T follicular helper cell (primary cell): ENCODE measurements around the gene ARHGAP32.

ENCODE experiments used
- DNase-seq: peaks from one replicate; pipeline ENCODE4 v3.0.0-alpha.2; 2020; ENCODE audit warnings: low read depth
- total RNA-seq, 2 experiments: gene quantifications; one replicate each; lab custom pipeline; 2026; lab: John Stamatoyannopoulos, UW

The ARHGAP32 gene
- 4.9 to 9.8 reads per million in 2 experiments for total RNA-seq

DNA sequence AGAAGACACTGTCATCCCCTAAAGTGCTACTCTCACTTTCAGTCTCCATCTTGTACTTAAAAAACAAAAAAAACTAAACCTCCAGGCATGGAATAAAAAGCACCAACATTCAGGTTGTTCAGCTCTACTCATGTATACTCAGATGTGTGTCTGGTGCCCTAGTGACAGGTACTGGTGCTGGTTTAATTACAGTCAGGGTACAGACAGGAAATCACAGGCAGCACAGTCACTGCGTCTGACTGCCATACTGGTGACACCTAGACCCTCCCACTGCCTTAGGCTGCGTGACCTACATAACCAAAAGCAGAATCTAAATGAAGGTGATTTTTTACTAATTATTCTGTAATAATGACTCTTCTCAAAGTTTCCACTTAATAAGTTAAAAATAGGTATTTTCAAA, at the start of gene ARHGAP32:
Gene ARHGAP32 (minus strand): TSS at position 176 of the 400 bp plus-strand sequence. CDS start 127 bp downstream, at position 49.
- no peak for DNase-seq

DNA sequence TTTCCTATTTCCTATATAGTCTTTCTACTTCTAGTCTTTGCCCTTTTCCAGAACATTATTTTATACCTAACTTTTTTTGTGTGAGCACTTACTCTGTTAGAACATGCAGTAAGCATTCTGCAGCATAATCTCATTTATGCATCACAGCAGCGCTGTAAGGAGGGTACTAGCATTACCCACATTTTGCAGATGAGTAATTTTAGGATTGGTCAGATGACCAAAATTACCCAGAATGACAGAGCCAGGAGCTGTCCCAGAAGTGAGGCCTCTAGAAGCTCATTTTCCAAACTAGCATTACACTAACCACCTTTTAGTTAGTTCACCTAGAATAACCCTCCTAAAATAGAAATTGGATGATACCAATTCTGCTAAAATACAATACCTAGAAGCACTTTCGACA, 47.1 kb upstream of the ARHGAP32 start:
- DNase-seq, result no peak

DNA sequence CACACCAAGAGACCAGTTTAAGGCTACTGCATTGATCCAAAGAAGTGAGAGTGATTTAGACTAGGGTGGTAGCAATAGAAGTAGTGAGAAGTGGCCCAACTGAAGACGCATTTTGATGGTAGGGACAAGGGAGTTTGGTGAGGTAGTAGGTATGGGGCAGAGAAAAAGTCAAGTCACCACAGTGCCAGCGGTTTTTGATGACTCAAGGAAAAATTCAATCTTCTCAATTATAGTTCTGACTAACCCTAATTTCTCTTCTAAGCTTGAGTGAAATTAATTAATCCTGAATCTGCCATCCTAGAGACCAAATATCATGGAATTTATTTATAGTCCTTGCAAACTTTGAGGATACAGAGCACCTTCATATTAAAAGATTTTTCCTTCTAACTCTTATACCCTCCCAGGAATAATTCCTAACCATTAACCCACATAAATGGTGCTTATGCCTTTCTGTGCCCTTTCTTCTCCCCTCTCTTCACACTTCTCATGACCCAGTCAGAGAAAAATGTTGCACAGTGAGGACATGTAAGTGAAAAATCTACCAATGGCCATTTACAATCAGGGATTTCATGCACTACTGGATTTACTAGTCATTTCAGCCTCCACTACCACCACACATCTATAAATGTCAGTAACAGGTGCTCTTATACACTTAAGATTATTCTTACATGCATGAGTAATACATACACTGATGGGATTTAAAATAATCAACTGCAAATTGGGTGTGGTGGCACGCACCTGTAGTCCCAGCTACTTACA, 45.9 kb upstream of the ARHGAP32 start:
- DNase-seq, result no peak

DNA sequence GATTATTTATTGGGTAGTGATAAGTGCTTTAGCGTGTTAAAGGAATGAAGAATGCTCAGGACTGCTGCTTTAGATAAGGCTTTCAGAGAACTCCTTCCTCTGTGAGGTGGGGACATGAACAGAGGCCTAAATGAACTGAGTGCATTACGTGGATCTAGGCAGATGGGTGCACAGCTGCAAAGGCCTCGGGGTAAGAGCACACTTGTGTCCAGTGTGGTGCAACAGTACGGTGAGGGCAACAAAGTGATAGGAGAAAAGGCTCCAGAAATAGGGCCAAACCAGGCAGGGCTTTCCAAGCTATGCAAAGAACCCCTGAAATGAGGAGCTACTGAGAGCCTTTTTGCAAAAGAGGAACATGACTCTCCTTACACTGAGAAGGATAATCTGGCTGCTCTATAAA, 45.3 kb upstream of the ARHGAP32 start:
- DNase-seq, result no peak

DNA sequence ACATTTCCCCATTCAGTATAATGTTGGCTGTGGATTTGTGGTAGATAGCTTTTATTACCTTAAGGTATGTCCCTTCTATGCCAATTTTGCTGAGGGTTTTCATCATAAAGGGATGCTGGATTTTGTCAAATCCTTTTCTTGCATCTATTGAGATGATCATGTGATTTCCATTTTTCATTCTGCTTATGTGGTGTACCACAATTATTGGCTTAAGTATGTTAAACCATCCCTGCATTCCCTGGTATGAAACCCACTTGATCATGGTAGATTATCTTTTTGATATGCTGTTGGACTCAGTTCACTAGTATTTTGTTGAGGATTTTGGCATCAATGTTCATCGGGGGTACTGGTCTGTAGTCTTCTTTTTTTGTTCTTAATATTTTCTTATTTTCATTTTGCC, 44.7 kb upstream of the ARHGAP32 start:
- DNase-seq, result no peak

DNA sequence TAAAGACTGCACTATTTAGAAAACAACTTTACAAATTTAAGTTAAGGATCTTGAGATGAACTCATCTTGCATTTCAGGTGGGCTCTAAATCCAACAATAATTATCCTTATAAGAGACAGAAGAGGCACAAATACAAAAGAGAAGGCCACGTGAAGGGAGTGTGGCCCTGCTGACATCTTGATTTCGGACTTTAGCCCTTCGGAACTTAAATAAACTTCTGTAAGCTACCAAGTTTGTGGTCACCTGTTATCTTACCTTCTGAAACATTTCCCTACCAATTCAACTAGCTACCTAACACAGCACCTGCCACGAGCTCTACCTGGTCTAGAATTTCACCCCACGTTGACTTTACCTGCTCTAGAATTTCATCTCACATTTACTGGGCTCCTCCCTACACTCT, 42.9 kb upstream of the ARHGAP32 start:
- DNase-seq, result no peak

DNA sequence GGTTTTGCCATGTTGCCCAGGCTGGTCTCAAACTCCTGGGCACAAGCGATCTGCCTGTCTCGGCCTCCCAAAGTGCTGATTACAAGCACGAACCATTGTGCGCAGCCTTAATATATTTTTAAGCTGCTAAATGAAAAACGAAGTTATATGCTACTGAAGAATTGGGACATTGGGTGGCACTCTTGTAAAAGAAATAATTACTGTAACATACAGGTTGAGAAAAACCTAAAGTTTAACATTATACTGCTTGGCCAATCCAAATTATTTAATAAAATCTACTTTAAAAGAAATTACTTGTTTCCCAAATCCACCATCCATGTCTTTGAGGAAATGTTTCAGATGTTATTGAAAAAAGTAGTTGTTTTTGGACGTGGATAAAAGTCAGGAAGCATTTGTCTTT, 37.9 kb upstream of the ARHGAP32 start:
- no peak for DNase-seq

DNA sequence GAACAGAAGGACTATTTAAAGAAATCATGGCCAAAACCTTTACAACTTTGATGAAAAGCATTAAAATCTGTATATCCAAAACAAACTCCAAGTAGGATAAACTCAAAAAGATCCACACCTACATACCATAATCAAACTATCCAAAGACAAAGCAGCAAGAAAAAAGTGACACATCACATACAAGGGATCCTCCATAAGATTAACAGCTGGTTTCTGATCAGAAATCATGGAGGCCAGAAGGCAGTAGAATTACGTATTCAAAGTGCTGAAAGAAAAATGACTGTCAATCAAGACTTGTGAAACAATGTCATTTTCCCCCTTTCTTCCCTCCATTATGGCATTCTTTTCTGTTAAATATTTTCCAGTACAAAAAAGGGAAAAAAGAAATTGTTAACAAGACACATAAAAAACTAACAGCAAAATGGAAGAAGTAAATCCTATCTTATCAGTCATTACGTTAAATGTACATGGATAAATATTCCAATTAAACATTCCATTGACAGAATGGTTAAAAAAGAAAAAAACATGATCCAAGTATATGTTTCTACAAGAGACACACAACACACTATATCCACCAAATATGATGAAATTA, 34.2 kb upstream of the ARHGAP32 start:
- no peak for DNase-seq

DNA sequence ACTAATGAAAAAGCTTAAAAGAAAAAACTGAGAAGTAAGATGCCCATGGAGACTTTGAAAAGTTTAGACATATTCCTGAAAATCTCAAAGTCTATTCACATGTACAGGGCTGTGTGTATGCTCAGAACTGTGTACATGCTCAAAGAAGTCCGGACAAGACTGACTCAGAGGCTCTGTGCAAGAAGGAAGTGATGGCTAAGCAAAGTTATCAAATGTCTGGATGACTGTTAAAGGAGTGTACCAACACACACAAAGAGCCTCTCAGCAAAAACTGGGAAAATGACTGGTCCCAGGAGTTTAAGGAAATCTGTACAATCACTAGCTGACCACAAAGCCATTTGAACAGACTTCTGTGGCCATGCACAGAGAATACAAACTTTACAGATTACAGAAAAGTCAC, 33.1 kb upstream of the ARHGAP32 start:
- DNase-seq, result no peak

DNA sequence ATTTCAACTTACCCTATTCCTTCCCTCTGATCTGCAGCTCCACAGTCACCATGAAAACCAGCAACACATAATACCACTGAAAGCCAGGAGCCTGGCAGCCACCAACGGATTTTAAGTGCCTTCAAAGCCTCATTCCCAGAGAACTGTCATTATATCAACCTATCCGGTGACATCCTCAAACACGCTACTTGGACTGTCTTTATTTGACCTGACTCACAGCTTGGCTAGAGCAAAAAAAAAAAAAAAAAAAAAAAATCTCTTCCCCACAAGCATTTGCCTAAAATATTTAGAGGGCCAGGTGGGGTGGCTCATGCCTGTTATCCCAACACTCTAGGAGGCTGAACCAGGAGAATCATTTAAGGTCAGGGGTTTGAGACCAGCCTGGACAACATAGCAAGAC, 32.4 kb upstream of the ARHGAP32 start:
- DNase-seq, result no peak

DNA sequence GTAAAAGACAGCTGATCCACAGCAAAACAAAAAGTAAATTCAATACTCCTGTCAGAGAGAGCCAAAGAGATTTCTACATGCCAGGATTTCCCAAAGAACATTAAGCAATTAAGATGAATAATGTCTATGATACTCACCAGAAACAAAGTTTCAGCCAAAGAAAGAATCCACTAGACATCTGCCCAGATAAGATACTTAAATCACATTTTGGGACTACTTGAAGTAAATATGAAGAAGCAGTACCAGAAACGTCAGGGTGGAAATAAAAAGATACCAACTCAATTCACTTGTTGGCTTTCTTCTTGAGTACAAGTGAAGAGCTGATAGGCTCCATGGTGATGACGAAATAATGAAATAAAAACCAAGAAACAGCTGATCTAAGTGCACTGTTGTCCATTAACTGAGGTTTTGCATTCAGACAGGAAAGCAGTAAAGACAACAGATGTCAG, 31.6 kb upstream of the ARHGAP32 start:
- no peak for DNase-seq

DNA sequence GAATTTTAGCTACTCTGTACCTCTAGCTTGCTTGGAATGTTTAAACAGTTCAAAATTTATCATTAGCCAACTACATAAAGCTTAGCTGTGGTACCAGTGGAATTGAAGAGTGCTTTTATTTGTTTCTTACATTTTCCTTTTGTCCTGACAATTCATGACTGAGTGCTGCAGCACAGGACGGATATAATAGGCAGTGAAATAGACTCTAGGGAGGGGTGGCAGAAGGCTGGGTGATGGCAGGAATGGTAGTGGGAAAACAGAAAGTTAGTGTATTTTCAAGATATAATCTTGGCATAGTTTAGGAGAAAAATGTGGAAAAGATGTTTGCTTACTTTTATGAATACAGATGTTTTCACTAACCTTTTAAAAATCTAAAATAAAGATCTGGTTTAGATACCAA, 31.1 kb upstream of the ARHGAP32 start:
- DNase-seq, result no peak

DNA sequence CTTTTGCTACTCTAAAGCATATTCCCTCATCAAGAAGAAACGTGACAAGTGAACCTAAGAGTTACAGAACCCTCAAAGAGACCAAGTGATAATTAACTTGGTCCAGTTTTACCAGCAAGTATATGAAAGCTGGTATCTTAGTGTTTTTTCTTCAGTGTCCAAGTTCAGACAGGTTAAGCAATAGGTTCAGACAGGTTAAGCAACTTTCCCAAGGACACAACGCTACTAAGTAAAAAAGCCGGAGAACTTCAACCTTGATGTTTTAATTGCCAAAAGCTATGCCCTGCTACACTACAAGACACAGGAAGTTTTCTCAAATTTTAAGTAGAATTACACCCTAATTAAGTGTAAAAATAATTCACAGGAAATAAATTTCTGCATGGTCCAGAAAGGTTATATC, 30.0 kb upstream of the ARHGAP32 start:
- DNase-seq, result no peak

DNA sequence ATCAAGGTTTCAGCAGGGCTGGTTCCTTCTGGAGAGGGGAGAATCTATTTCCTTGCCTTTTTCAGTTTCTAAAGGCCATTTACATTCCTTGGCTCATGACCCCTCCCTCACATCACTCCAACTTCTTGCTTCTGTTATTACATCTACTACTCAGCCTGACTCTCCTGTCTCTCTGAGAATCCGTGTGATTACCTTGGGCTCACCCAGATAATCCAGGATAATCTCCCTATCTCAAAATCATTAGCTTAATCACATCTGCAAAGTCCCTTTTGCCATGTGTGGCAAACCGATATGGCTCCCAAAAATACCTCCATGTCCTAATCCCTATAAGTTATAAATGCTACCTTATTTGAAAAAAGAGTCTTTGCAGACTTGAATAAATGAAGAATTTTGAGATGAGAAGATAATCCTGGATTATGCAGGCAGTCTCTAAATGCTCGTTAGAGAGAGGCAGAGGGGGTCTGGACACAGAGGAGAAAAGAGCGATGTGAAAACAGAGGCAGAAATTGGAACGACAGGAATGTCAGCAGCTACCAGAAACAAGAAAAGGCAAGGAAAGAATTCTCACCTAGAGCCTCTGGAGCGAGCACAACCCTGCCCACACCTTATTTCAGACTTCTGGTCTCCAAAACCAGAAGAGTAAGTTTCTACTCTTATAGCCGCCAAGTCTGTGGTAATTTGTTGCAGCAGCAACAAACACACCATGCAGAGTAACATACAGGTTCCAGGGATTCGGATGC, 23.6 kb upstream of the ARHGAP32 start:
- DNase-seq, result no peak

DNA sequence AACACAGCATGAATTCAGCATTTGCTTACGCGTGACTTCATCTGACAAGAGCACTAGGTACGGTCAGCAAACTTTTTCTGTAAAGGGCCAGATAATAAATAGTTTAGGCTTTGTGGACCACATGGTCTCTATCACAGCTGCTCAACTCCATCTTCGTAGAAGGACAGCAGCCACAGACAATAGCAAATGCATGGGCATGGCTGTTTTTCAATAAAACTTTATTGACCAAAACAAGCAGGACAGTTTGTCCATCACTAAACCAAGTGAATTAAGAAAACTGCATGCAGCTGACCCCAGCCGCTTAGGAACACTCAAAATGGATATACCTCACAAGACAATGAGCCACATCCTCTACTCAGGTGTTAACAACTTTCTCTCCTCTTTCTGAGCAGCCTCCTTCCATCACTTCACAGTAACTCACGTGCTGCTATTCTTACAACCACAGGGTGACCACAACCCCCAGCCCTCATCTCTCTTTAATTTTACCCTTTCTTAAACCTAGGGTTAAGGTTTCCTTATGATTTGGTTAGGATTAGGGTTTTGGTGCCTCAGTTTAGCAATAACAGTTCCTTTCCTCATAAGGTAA, 22.7 kb upstream of the ARHGAP32 start:
- DNase-seq, result no peak

DNA sequence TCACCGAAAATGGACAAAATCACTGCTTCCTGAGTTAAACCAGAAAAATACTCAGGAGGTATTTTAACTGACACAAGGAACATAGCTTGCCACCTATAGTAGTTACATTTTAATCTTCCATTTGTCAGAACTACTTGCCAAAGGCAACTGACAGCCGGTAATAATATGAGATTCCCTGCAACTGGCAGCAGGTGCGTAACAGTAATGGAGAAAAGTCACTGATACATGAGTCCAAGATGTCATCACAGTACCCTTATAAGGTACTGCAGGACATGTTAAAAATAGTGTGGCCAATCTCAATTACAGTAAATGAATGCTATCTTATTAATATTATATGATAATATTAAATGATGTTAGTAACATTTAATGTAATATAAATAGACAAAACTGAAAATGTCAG, 21.1 kb upstream of the ARHGAP32 start:
- DNase-seq, result no peak

DNA sequence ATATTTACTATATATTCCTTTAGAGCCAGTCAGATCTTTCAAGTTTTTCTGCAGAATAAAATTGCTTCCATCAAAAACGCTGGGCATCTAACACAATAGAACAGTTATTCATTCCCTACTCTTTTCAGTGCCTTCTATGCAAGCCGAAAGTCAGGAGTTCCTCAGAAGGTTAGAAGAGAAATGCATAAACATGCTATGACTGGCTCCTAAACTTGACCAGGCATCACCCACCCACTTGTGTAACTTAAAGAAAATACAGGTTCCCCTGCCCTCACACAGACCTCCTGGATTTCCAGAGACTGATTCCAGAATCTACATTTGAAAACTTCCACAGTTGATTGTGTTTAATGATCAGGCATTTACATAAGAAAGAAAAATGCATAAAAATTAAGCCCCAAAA, 19.3 kb upstream of the ARHGAP32 start:
- DNase-seq, result no peak

DNA sequence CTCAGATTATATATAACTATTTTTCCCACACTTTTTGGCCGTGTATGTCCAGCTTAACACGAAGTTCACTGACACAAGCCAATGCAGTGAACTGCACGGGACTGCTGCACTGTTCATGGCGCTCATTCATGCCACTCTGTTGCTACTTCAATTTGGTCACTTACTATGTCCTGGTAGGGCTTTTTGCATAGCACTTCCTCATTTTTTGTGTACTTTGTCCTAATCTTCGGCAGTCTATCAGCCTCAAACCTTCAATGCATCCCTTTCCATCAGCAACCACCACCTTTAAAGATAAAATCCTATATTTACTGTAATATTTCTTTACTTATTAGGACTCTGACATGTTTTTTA, 18.7 kb upstream of the ARHGAP32 start:
- DNase-seq, result no peak

DNA sequence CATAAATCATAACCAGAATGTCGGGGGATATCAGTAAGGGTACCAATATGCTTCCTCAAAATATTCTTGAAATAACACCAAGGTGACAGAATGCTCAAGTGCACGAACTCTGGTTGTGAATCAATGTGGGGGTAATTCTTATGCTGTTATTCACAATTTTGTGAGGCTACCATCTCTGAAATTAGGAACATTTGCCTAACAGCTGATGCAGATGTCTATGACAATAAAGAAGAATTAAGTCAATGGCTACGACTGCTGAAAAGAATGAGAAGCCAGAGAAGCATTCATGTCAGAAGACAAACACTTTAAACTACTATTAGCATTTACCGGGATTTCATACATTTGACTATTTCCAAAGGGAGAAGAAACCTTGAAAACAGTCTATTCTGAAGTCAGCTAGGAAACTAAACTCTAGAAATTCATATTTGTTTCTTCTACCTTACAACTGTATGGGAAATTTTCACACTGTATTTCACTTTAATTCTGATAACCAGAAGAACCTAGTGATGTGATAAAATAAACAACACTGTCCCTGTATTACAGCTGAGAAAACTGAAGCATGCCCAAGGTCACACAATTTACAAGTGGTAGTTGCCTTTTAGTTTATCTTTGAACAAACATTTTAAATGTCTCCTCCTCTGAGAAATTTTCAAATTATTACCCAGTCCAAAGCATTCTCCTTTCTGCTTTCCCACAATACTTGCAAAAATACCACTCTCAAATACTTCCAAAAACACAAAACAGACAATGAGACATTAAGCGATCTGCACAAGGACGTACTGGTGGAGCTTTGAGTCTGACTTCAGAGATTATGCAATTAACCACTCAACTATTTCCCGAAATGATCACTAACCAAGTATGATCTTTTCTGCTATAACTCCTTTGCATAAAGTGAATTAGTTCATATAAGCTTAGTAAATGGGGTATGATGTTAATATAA, 18.0 kb upstream of the ARHGAP32 start:
- no peak for DNase-seq

DNA sequence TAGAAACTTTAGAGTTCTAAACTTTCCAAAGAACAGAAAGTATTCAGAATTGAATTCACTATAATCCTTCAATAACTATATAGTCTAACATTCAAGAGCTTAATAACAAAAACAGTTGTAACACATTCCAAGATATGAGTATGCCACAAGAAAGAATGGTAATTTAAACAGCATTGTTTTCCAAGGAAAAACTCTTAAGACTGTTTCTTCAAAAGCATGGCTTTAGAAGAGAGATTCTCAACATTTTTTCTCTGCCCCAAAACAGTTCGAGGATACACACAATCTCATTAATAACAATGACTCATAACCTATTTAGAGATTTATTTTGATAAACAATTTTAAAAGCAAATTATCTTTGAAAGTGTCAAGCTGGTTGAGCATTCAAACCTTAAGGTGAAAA, 16.7 kb upstream of the ARHGAP32 start:
- no peak for DNase-seq

DNA sequence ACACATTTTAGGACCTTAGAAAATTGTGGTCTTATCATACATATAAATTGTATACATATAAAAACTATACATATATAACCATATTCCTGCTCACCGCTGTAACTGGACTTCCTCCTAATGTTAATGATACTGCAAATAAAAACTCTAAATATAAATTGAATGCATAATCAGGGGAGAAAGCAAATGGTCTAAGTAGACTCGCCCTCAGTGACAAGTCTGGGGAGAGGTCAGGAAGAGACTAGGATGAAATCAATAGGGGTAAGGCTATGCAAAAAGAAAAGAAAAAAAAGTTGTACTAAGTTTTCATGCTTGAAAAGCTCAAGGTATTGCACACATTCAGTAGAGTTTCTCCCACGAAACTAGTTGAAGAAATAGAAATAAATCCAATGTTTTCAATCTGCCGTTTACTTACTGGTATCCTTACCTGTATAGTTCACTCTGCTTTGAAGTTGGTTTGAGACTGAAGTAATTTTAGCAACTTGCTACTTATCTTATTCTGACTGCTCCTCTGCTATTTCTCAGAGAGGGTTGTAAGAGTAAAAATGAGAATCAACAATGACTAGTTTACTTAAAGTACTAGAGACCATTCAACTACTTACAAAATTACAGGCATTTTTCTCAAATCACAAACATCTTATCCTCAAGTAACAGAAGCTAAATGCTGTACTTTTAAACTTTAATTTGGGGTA, 12.2 kb upstream of the ARHGAP32 start:
- no peak for DNase-seq
